ENCODE results near the gene DCLK3. TPM values are rescaled to one million over a fixed set of nuclear protein-coding genes. Genes with fewer than 3 reads are reported as not detected.

The DCLK3 gene
- polyA plus RNA-seq, 1 donor (not counting 4 experiments of a cell fraction or from before 2014, with no cell fraction given) = not detected

DNA sequence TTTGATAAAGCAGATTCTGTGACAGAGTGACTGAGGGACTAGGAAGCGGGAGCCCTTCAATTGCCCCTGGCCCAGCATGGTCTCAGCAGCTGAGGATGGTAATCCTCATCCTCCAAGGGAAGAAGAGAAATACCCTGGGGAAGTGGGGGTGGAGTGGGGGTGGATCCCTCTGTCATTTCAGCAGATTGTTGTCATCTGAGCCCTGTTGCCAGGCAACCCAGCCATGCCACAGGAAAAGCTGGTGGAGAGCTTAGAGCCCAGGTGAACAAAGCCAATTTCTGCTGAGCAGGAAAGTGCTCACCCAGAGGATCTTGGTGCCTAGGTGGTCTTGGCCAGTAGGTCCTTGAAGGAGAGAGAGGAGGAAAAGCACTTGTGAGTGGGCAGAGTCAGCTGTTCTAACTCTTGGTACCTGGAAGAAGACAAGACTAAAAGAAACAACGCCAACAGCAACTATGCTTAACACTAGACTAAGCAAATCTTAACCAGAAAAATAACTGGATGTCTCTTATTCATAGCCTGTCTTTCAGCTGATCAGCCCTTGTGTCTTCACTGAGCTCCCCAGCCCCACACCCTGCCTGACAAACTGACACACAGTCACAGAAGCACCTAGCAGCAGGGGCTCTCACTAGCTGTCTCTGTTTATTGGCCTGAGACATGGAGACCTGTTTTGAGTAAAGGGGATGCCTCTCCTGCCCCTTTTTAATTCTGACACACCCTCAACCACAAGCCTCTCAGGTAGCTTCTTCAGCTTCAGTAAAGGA is 40.1 kb upstream of the DCLK3 start:
- no peaks in the 10 kb centered on the region for H3K9me3 ChIP-seq (ENCODE audit: control insufficient read depth, low read depth, low read length)
- FAIRE-seq = no peak
- no peak overlapping the region for H2AFZ ChIP-seq (ENCODE audit: control insufficient read depth, low read length)
- H3K36me3 ChIP-seq (ENCODE audit: control insufficient read depth in 2 of 2, extremely low read depth in 1 of 2, insufficient read depth in 2 of 2, low read length in 2 of 2) = no peaks in the 10 kb centered on the region
- H3K9ac ChIP-seq (ENCODE audit: control insufficient read depth, extremely low read depth, insufficient read depth, low read length) = no peak overlapping the region
- peaks cover 6% of the 10 kb centered on the region for H3K4me1 ChIP-seq (ENCODE audit: control insufficient read depth, extremely low read depth, insufficient read depth, low read length)
- no peaks in the 10 kb centered on the region for H3K27me3 ChIP-seq (ENCODE audit: control insufficient read depth, extremely low read depth, insufficient read depth, low read length)
- no peak overlapping the region for H3K4me3 ChIP-seq (ENCODE audit: control insufficient read depth in 2 of 3, extremely low read depth in 1 of 3, insufficient read depth in 2 of 3, low read depth in 1 of 3, low read length in 3 of 3)
- H3K9me1 ChIP-seq (ENCODE audit: control insufficient read depth, extremely low read depth, insufficient read depth, low read length) = no peaks in the 10 kb centered on the region
- TF ChIP-seq, protein P1, sequence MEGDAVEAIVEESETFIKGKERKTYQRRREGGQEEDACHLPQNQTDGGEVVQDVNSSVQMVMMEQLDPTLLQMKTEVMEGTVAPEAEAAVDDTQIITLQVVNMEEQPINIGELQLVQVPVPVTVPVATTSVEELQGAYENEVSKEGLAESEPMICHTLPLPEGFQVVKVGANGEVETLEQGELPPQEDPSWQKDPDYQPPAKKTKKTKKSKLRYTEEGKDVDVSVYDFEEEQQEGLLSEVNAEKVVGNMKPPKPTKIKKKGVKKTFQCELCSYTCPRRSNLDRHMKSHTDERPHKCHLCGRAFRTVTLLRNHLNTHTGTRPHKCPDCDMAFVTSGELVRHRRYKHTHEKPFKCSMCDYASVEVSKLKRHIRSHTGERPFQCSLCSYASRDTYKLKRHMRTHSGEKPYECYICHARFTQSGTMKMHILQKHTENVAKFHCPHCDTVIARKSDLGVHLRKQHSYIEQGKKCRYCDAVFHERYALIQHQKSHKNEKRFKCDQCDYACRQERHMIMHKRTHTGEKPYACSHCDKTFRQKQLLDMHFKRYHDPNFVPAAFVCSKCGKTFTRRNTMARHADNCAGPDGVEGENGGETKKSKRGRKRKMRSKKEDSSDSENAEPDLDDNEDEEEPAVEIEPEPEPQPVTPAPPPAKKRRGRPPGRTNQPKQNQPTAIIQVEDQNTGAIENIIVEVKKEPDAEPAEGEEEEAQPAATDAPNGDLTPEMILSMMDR (optimal IDR thresholded peaks at IDR 0.05 in 1 of 3, IDR thresholded peaks at IDR 0.05 in 1 of 3, conservative IDR thresholded peaks at IDR 0.05 in 1 of 3; ENCODE audit: extremely low read depth in 1 of 3, insufficient read depth in 2 of 3, low read length in 3 of 3) = no peak
- TF ChIP-seq EZH2 (IDR thresholded peaks at IDR 0.05; ENCODE audit: low read length) = no peak
- no peaks in the 10 kb centered on the region for H4K20me1 ChIP-seq (ENCODE audit: control insufficient read depth, extremely low read depth, insufficient read depth, low read length)
- dilution Hi-C loops (cut with MboI; ENCODE audit: extremely low pct_ligation_motif_present, low sequenced_read_pairs) = no loop called here
- H3K27ac ChIP-seq (ENCODE audit: control insufficient read depth, insufficient read depth, low read length) = no peak overlapping the region
- no peaks in the 10 kb centered on the region for H3K79me2 ChIP-seq (ENCODE audit: control insufficient read depth, insufficient read depth, low read length)
- H3K4me2 ChIP-seq (ENCODE audit: control insufficient read depth, extremely low read depth, insufficient read depth, low read depth, low read length) = no peak overlapping the region
- no peak for DNase-seq (ENCODE audit: low read depth, low spot score)

DNA sequence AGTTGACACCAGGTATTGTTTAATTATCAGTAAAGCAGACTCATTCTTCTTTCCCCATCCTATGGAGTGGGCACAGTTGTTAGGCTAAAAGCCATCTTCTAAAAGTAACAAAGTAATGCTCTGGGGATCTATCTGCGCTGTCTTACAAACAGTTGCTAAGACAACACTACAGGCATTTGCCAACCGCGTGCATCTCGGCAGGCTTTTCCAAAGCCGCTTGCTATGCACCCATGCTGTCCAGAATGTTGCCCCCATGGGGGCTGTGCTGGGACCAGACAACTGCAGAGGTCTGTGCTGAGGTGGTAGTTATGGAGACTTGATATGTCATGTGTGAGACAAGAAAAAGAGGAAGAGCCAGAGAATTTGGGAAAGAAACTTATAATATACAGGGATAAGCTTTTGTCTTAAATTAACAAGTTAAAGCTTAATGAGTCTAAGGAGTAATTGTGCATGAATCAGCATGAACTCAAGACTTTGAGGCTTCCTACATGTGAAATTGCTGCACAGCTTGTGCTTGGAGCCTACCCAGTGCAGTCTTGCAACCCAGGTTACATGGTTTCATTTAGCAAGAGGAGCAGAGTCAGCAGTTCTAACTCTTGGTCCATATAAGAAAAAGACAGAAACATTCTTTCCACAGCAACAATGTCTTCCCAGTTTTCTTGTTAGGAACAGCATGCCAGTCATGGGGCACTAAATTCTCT is 38.9 kb upstream of the DCLK3 start:
- H3K4me1 ChIP-seq (ENCODE audit: control insufficient read depth, extremely low read depth, insufficient read depth, low read length) = peaks cover 6% of the 10 kb centered on the region
- TF ChIP-seq, protein P1 (optimal IDR thresholded peaks at IDR 0.05 in 1 of 3, IDR thresholded peaks at IDR 0.05 in 1 of 3, conservative IDR thresholded peaks at IDR 0.05 in 1 of 3; ENCODE audit: extremely low read depth in 1 of 3, insufficient read depth in 2 of 3, low read length in 3 of 3) = no peak
- TF ChIP-seq EZH2 (IDR thresholded peaks at IDR 0.05; ENCODE audit: low read length) = no peak
- no peak for FAIRE-seq
- DNase-seq (ENCODE audit: low read depth, low spot score) = no peak
- H3K27ac ChIP-seq (ENCODE audit: control insufficient read depth, insufficient read depth, low read length) = no peak overlapping the region
- H2AFZ ChIP-seq (ENCODE audit: control insufficient read depth, low read length) = no peak overlapping the region
- H3K4me3 ChIP-seq (ENCODE audit: control insufficient read depth in 2 of 3, extremely low read depth in 1 of 3, insufficient read depth in 2 of 3, low read depth in 1 of 3, low read length in 3 of 3) = no peak overlapping the region
- no peaks in the 10 kb centered on the region for H4K20me1 ChIP-seq (ENCODE audit: control insufficient read depth, extremely low read depth, insufficient read depth, low read length)
- no peaks in the 10 kb centered on the region for H3K79me2 ChIP-seq (ENCODE audit: control insufficient read depth, insufficient read depth, low read length)
- H3K4me2 ChIP-seq (ENCODE audit: control insufficient read depth, extremely low read depth, insufficient read depth, low read depth, low read length) = no peak overlapping the region
- dilution Hi-C loops (cut with MboI; ENCODE audit: extremely low pct_ligation_motif_present, low sequenced_read_pairs) = no loop called here
- H3K9me3 ChIP-seq (ENCODE audit: control insufficient read depth, low read depth, low read length) = no peaks in the 10 kb centered on the region
- H3K27me3 ChIP-seq (ENCODE audit: control insufficient read depth, extremely low read depth, insufficient read depth, low read length) = no peaks in the 10 kb centered on the region
- H3K9ac ChIP-seq (ENCODE audit: control insufficient read depth, extremely low read depth, insufficient read depth, low read length) = no peak overlapping the region
- no peaks in the 10 kb centered on the region for H3K36me3 ChIP-seq (ENCODE audit: control insufficient read depth in 2 of 2, extremely low read depth in 1 of 2, insufficient read depth in 2 of 2, low read length in 2 of 2)
- no peaks in the 10 kb centered on the region for H3K9me1 ChIP-seq (ENCODE audit: control insufficient read depth, extremely low read depth, insufficient read depth, low read length)

Measured in keratinocyte (primary cell).